ENCODE measurements around the gene TMEM232.
"Not testable (repeated sequence)": the region's sequence is repeated elsewhere in the genome, so short reads cannot be mapped to it uniquely, and the experiment has no call there.

Gene TMEM232

GRCh38 chr5:110681953-110682352 is 44.5 kb downstream of the TMEM232 start:
- DNase-seq (ENCODE audit: extremely low read depth, insufficient read length) = no peak
- Histone ChIP-seq H3K36me3 (ENCODE audit: control insufficient read depth, insufficient read depth, low read length) (no peaks in the 10 kb centered on the region), H3K27me3 (replicated peaks; ENCODE audit: control insufficient read depth, insufficient read depth, low read length) (no peaks in the 10 kb centered on the region), H3K4me3 (replicated peaks; ENCODE audit: low read depth, low read length) (no peak overlapping the region)
- no peak for TF ChIP-seq CTCF (IDR thresholded peaks at IDR 0.05; ENCODE audit: insufficient read depth, low read length, poor library complexity, severe bottlenecking)

DNA sequence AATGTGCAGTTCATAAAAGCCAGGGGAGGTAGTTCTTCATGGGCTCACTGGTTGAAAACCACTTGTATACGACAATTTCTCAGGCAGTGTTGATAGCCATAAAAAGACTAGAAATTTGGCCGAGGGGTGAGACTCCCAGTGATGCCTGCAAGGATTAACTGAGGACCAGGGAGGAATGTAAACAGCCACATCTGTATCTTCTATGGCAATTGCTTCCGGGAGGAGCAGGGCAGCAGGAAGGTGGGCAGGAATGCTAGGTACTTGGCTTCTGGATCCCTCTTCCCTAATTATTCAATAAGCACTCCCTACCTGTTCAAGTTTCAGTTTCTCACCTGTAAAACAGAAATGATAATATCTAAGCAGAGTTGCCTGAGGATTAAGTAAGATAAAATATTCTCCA is 45.4 kb downstream of the TMEM232 start:
- DNase-seq (ENCODE audit: extremely low read depth, insufficient read length) = no peak

GRCh38 chr5:110676554-110676953 is 49.9 kb downstream of the TMEM232 start:
- not testable (repeated sequence) for H3K4me3 ChIP-seq (replicated peaks; ENCODE audit: low read depth, low read length); H3K27me3 ChIP-seq (replicated peaks; ENCODE audit: control insufficient read depth, insufficient read depth, low read length); DNase-seq (ENCODE audit: extremely low read depth, insufficient read length); H3K36me3 ChIP-seq (ENCODE audit: control insufficient read depth, insufficient read depth, low read length)

More for the DNA sequence above, 45.4 kb downstream of the TMEM232 start:
- H3K27me3 ChIP-seq (replicated peaks; ENCODE audit: control insufficient read depth, insufficient read depth, low read length) = no peaks in the 10 kb centered on the region
- no peaks in the 10 kb centered on the region for H3K36me3 ChIP-seq (ENCODE audit: control insufficient read depth, insufficient read depth, low read length)
- no peak for TF ChIP-seq CTCF (IDR thresholded peaks at IDR 0.05; ENCODE audit: insufficient read depth, low read length, poor library complexity, severe bottlenecking)
- H3K4me3 ChIP-seq (replicated peaks; ENCODE audit: low read depth, low read length) = no peak overlapping the region

GRCh38 chr5:110665184-110665726 is 61.2 kb downstream of the TMEM232 start:
- no peak overlapping the region for H3K4me3 ChIP-seq (replicated peaks; ENCODE audit: low read depth, low read length)
- no peaks in the 10 kb centered on the region for H3K36me3 ChIP-seq (ENCODE audit: control insufficient read depth, insufficient read depth, low read length)
- DNase-seq (ENCODE audit: extremely low read depth, insufficient read length) = no peak
- no peak for TF ChIP-seq CTCF (IDR thresholded peaks at IDR 0.05; ENCODE audit: insufficient read depth, low read length, poor library complexity, severe bottlenecking)
- H3K27me3 ChIP-seq (replicated peaks; ENCODE audit: control insufficient read depth, insufficient read depth, low read length) = no peaks in the 10 kb centered on the region

DNA sequence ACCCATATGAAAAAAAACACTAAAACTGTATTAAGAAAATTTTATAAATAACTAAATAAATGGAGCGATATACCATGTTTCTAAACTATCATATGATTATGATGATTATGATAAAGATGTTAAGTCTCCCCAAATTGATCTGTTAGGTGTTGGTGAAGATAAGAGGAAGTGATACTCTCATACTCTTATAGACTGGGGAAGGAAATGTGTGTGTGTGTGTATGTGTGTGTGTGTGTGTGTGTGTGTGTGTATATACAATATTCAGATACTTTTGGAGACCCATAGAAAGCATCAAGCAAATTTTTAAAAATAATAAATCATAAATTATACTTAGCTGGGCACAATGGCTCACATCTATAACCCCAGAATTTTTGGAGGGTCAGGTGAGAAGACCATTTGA is 62.9 kb downstream of the TMEM232 start:
- no peak overlapping the region for H3K4me3 ChIP-seq (replicated peaks; ENCODE audit: low read depth, low read length)
- DNase-seq (ENCODE audit: extremely low read depth, insufficient read length) = peak; percentile 13
- no peaks in the 10 kb centered on the region for H3K36me3 ChIP-seq (ENCODE audit: control insufficient read depth, insufficient read depth, low read length)
- H3K27me3 ChIP-seq (replicated peaks; ENCODE audit: control insufficient read depth, insufficient read depth, low read length) = no peaks in the 10 kb centered on the region
- no peak for TF ChIP-seq CTCF (IDR thresholded peaks at IDR 0.05; ENCODE audit: insufficient read depth, low read length, poor library complexity, severe bottlenecking)

- no peak overlapping the region for H3K4me3 ChIP-seq (replicated peaks; ENCODE audit: low read depth, low read length)
- H3K36me3 ChIP-seq (ENCODE audit: control insufficient read depth, insufficient read depth, low read length) = no peaks in the 10 kb centered on the region
- no peaks in the 10 kb centered on the region for H3K27me3 ChIP-seq (replicated peaks; ENCODE audit: control insufficient read depth, insufficient read depth, low read length)
- no peak for TF ChIP-seq CTCF (IDR thresholded peaks at IDR 0.05; ENCODE audit: insufficient read depth, low read length, poor library complexity, severe bottlenecking)
- no peak for DNase-seq (ENCODE audit: extremely low read depth, insufficient read length)
These were observed 68.5 kb downstream of the TMEM232 start for GRCh38 chr5:110658006-110658405.
